ENCODE data around the gene PHF10. TPM values are rescaled to one million over a fixed set of nuclear protein-coding genes. Genes with fewer than 3 reads are reported as not detected.

Gene PHF10
- total RNA-seq, 1 experiment from 2014 or later = 47.8 TPM

GRCh38 chr6:169684056-169684455 lies 40.2 kb downstream of the PHF10 start:
- Mint-ChIP-seq H3K36me3 (ENCODE audit: insufficient read depth, unreplicated experiment) (peaks cover 10% of the 10 kb centered on the region), H3K27me3 (ENCODE audit: unreplicated experiment) (no peaks in the 10 kb centered on the region), H3K4me3 (ENCODE audit: low read depth, unreplicated experiment) (no peak overlapping the region), H3K4me1 (ENCODE audit: low read depth, unreplicated experiment) (no peaks in the 10 kb centered on the region), H3K27ac (ENCODE audit: unreplicated experiment) (no peak overlapping the region), H3K9me3 (ENCODE audit: low read depth, unreplicated experiment) (peaks cover 12% of the 10 kb centered on the region)
- no peak for DNase-seq
- CTCF ChIA-PET = no interaction called here
- intact Hi-C loops (cut with micrococcal nuclease; ENCODE audit: unreplicated experiment) = no loop called here
- TF ChIP-seq CTCF (IDR thresholded peaks at IDR 0.05; ENCODE audit: unreplicated experiment) = no peak
- no TSS peak for BruUV-seq (replicated peaks)

DNA sequence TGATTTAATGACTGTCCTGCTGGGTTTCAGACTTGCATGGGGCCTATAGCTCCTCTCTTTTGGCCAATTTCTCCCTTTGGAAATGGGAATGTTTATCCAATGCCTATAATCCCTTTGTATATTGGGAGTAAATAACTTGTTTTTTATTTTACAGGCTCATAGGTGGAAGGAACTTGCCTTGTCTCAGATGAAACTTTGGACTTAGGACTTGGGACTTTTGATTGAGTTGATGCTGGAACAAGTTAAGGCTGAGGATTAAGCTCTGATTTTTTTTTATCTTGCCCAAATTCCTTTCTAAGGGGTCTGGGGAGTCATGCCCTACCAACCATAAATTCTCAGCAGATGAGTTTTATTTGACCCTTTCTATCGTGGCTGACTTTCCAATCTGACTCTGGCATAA lies 46.0 kb downstream of the PHF10 start:
- CTCF ChIA-PET = no interaction called here
- H3K9me3 Mint-ChIP-seq (ENCODE audit: low read depth, unreplicated experiment) = no peaks in the 10 kb centered on the region
- no peak for DNase-seq
- no TSS peak for BruUV-seq (replicated peaks)
- H3K36me3 Mint-ChIP-seq (ENCODE audit: insufficient read depth, unreplicated experiment) = no peaks in the 10 kb centered on the region
- H3K27ac Mint-ChIP-seq (ENCODE audit: unreplicated experiment) = no peak overlapping the region
- H3K27me3 Mint-ChIP-seq (ENCODE audit: unreplicated experiment) = no peaks in the 10 kb centered on the region
- no peak overlapping the region for H3K4me3 Mint-ChIP-seq (ENCODE audit: low read depth, unreplicated experiment)
- intact Hi-C loops (cut with micrococcal nuclease; ENCODE audit: unreplicated experiment) = no loop called here
- H3K4me1 Mint-ChIP-seq (ENCODE audit: low read depth, unreplicated experiment) = no peaks in the 10 kb centered on the region
- TF ChIP-seq CTCF (IDR thresholded peaks at IDR 0.05; ENCODE audit: unreplicated experiment) = no peak

DNA sequence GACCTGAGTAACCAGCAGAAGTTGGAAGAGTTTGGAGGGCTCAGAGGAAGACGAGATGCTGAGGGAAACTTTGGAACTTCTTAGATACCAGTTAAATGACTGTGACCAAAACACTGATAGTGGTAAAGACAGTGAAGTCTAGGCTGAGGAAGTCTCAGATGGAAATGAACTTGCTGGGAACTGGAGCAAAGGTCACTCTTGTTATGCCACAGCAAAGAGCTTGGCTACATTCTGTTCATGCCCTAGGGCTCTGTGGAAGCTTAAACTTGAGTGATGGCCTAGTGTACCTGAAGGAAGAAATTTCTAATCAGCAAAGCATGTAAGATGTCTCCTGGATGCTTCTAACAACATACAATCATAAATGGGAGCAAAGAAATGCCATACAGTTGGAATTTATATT lies 47.2 kb downstream of the PHF10 start:
- no peak for DNase-seq
- no peaks in the 10 kb centered on the region for H3K9me3 Mint-ChIP-seq (ENCODE audit: low read depth, unreplicated experiment)
- CTCF ChIA-PET = no interaction called here
- no peaks in the 10 kb centered on the region for H3K4me1 Mint-ChIP-seq (ENCODE audit: low read depth, unreplicated experiment)
- no peaks in the 10 kb centered on the region for H3K27me3 Mint-ChIP-seq (ENCODE audit: unreplicated experiment)
- intact Hi-C loops (cut with micrococcal nuclease; ENCODE audit: unreplicated experiment) = no loop called here
- H3K4me3 Mint-ChIP-seq (ENCODE audit: low read depth, unreplicated experiment) = no peak overlapping the region
- no TSS peak for BruUV-seq (replicated peaks)
- no peaks in the 10 kb centered on the region for H3K36me3 Mint-ChIP-seq (ENCODE audit: insufficient read depth, unreplicated experiment)
- no peak overlapping the region for H3K27ac Mint-ChIP-seq (ENCODE audit: unreplicated experiment)
- TF ChIP-seq CTCF (IDR thresholded peaks at IDR 0.05; ENCODE audit: unreplicated experiment) = no peak

GRCh38 chr6:169675011-169675410 lies 49.3 kb downstream of the PHF10 start:
- Mint-ChIP-seq H3K36me3 (ENCODE audit: insufficient read depth, unreplicated experiment) (no peaks in the 10 kb centered on the region), H3K9me3 (ENCODE audit: low read depth, unreplicated experiment) (no peaks in the 10 kb centered on the region), H3K27me3 (ENCODE audit: unreplicated experiment) (no peaks in the 10 kb centered on the region), H3K4me1 (ENCODE audit: low read depth, unreplicated experiment) (no peaks in the 10 kb centered on the region), H3K27ac (ENCODE audit: unreplicated experiment) (no peak overlapping the region), H3K4me3 (ENCODE audit: low read depth, unreplicated experiment) (no peak overlapping the region)
- DNase-seq = no peak
- intact Hi-C loops (cut with micrococcal nuclease; ENCODE audit: unreplicated experiment) = no loop called here
- TF ChIP-seq CTCF (IDR thresholded peaks at IDR 0.05; ENCODE audit: unreplicated experiment) = no peak
- CTCF ChIA-PET = no interaction called here
- BruUV-seq (replicated peaks) = no TSS peak

- H3K27ac Mint-ChIP-seq (ENCODE audit: unreplicated experiment) = no peak overlapping the region
- H3K4me1 Mint-ChIP-seq (ENCODE audit: low read depth, unreplicated experiment) = no peaks in the 10 kb centered on the region
- peaks cover under 1% of the 10 kb centered on the region for H3K36me3 Mint-ChIP-seq (ENCODE audit: insufficient read depth, unreplicated experiment)
- no TSS peak for BruUV-seq (replicated peaks)
- no peak for TF ChIP-seq CTCF (IDR thresholded peaks at IDR 0.05; ENCODE audit: unreplicated experiment)
- no peak for DNase-seq
- H3K27me3 Mint-ChIP-seq (ENCODE audit: unreplicated experiment) = no peaks in the 10 kb centered on the region
- CTCF ChIA-PET = no interaction called here
- no peaks in the 10 kb centered on the region for H3K9me3 Mint-ChIP-seq (ENCODE audit: low read depth, unreplicated experiment)
- intact Hi-C loops (cut with micrococcal nuclease; ENCODE audit: unreplicated experiment) = no loop called here
- no peak overlapping the region for H3K4me3 Mint-ChIP-seq (ENCODE audit: low read depth, unreplicated experiment)
Measured at GRCh38 chr6:169671563-169671962, 52.7 kb downstream of the PHF10 start.
